ENCODE results near the gene MROH2A.
"Not testable (repeated sequence)": the region's sequence is repeated elsewhere in the genome, so short reads cannot be mapped to it uniquely, and the experiment has no call there.

Gene MROH2A

GRCh38 chr2:233858331-233858730 lies 80.2 kb downstream of the MROH2A start:
- DNase-seq = no peak

GRCh38 chr2:233862261-233862768 lies 84.2 kb downstream of the MROH2A start:
- DNase-seq = no peak

- DNase-seq = no peak
Observed at GRCh38 chr2:233865838-233866237, 87.7 kb downstream of the MROH2A start.

GRCh38 chr2:233866479-233866878 lies 88.3 kb downstream of the MROH2A start:
- no peak for DNase-seq

- no peak for DNase-seq
Observed at GRCh38 chr2:233867993-233868532, 89.9 kb downstream of the MROH2A start, which contains the start of gene MSL3B. Gene MSL3B, minus strand, starts transcription at chr2:233868386.

- DNase-seq = no peak
Observed at GRCh38 chr2:233871432-233871831, 93.3 kb downstream of the MROH2A start.

GRCh38 chr2:233872125-233872524 lies 94.0 kb downstream of the MROH2A start:
- DNase-seq = not testable (repeated sequence)

GRCh38 chr2:233882353-233882752 lies 104.2 kb downstream of the MROH2A start:
- DNase-seq = no peak

Measured in NCI-H187 (cell line).